IMR-90 (cell line): Measurements from ENCODE around the gene HES1. TPM values are rescaled to one million over a fixed set of nuclear protein-coding genes. Genes with fewer than 3 reads are reported as not detected.

Experiments
- ATAC-seq: fragments of 200-7000 bp; cut with Tn5 transposase; 2 replicates; pipeline ENCODE4 v1.9.1; 2020; ENCODE audit warnings: low read depth, mild to moderate bottlenecking, moderate library complexity
- BruUV-seq: library from RNA; stranded (reverse); fragments of 400-500 nt; replicated peaks from 2 replicates; lab custom pipeline; 2021; lab: Mats Ljungman, UMichigan
- CTCF ChIA-PET: fragments of 300-600 bp; formaldehyde crosslinking; extraction: SDS; loops from one replicate; lab custom pipeline; 2021; ENCODE audit warnings: antibody characterized with exemption; lab: Yijun Ruan, JAX
- POLR2A ChIA-PET: fragments of 300-600 bp; sonication (Branson Sonifier 250); formaldehyde crosslinking; loops from one replicate; lab custom pipeline; 2022; ENCODE audit warnings: antibody characterized with exemption; ENCODE audit not compliant: unreplicated experiment; lab: Charles Lee
- DNase-seq: peaks from one replicate; pipeline ENCODE4 v3.0.0; 2013
- H2AFZ ChIP-seq: replicated peaks from 2 replicates; pipeline ENCODE3; 2013; ENCODE audit warnings: low read length, mild to moderate bottlenecking; ENCODE audit not compliant: poor library complexity
- H2AK5ac ChIP-seq: 2 replicates; pipeline ENCODE4 v1.6.1; 2013; ENCODE audit warnings: low read depth, low read length, inconsistent platforms
- H2AK9ac ChIP-seq: replicated peaks from 2 replicates; pipeline ENCODE3; 2013; ENCODE audit warnings: mild to moderate bottlenecking, low read depth, low read length, moderate library complexity; ENCODE audit not compliant: poor library complexity
- H2BK120ac ChIP-seq: 2 replicates; pipeline ENCODE4 v1.6.1; 2013; ENCODE audit warnings: low read depth, low read length, inconsistent platforms
- H2BK15ac ChIP-seq: 3 replicates; pipeline ENCODE4 v1.6.1; 2013; ENCODE audit warnings: low read depth, low read length, inconsistent platforms
- H2BK20ac ChIP-seq: 2 replicates; pipeline ENCODE4 v1.6.1; 2013; ENCODE audit warnings: low read depth, mild to moderate bottlenecking, inconsistent platforms, low read length, moderate library complexity
- H2BK5ac ChIP-seq: 2 replicates; pipeline ENCODE4 v1.6.1; 2013; ENCODE audit warnings: mild to moderate bottlenecking, low read depth, low read length, inconsistent platforms; ENCODE audit not compliant: poor library complexity, severe bottlenecking
- H3K14ac ChIP-seq: replicated peaks from 2 replicates; pipeline ENCODE4 v1.6.1; 2013; ENCODE audit warnings: low read depth, low read length, inconsistent platforms
- H3K18ac ChIP-seq: 2 replicates; pipeline ENCODE4 v1.6.1; 2013; ENCODE audit warnings: low read depth, low read length, control low read depth
- H3K23ac ChIP-seq: 2 replicates; pipeline ENCODE4 v1.6.1; 2013; ENCODE audit warnings: low read depth, low read length, inconsistent platforms
- H3K27ac ChIP-seq: 2 replicates; pipeline ENCODE4 v1.5.1; 2013; ENCODE audit warnings: mild to moderate bottlenecking, control low read depth, low read length; ENCODE audit not compliant: insufficient read depth
- H3K27me3 ChIP-seq: 2 replicates; pipeline ENCODE4 v1.6.1; 2013; ENCODE audit warnings: low read length; ENCODE audit not compliant: control insufficient read depth, insufficient read depth
- H3K36me3 ChIP-seq: 2 replicates; pipeline ENCODE4 v1.6.1; 2013; ENCODE audit warnings: low read length, mixed read lengths; ENCODE audit not compliant: control insufficient read depth, insufficient read depth
- H3K4ac ChIP-seq: 2 replicates; pipeline ENCODE4 v1.6.1; 2013; ENCODE audit warnings: low read depth, low read length, inconsistent platforms
- H3K4me1 ChIP-seq: 2 replicates; pipeline ENCODE4 v1.6.1; 2013; ENCODE audit warnings: low read length, mixed read lengths; ENCODE audit not compliant: control insufficient read depth, insufficient read depth
- H3K4me2 ChIP-seq: 2 replicates; pipeline ENCODE4 v1.6.1; 2013; ENCODE audit warnings: low read depth, mild to moderate bottlenecking, control low read depth, low read length, moderate library complexity
- H3K4me3 ChIP-seq: 2 replicates; pipeline ENCODE4 v1.5.1; 2013; ENCODE audit warnings: low read depth, mild to moderate bottlenecking, control low read depth, low read length, moderate library complexity; ENCODE audit not compliant: insufficient read depth
- H3K56ac ChIP-seq: 2 replicates; pipeline ENCODE4 v1.6.1; 2013; ENCODE audit warnings: low read length, inconsistent platforms; ENCODE audit not compliant: insufficient read depth; ENCODE audit errors: extremely low read depth
- H3K79me1 ChIP-seq, 2 experiments: 2 replicates each; pipeline ENCODE4 v1.6.1; 2013; ENCODE audit warnings: low read length in 2 of 2, inconsistent platforms in 1 of 2, low read depth in 1 of 2
- H3K9ac ChIP-seq: 2 replicates; pipeline ENCODE4 v1.6.1; 2013; ENCODE audit warnings: low read depth, low read length, control low read depth
- H3K9me1 ChIP-seq: 2 replicates; pipeline ENCODE4 v1.6.1; 2013; ENCODE audit warnings: low read length, inconsistent platforms; ENCODE audit not compliant: insufficient read depth
- H3K9me3 ChIP-seq: 2 replicates; pipeline ENCODE4 v1.6.1; 2013; ENCODE audit warnings: low read length; ENCODE audit not compliant: control insufficient read depth, insufficient read depth
- H4K20me1 ChIP-seq: 2 replicates; pipeline ENCODE4 v1.6.1; 2013; ENCODE audit warnings: low read length, inconsistent platforms; ENCODE audit not compliant: insufficient read depth
- H4K5ac ChIP-seq: 2 replicates; pipeline ENCODE4 v1.6.1; 2013; ENCODE audit warnings: mild to moderate bottlenecking, low read depth, low read length, control low read depth
- H4K8ac ChIP-seq, 2 experiments: 2 replicates each; pipeline ENCODE4 v1.6.1; 2013; ENCODE audit warnings: low read depth in 2 of 2, low read length in 2 of 2, control low read depth in 1 of 2, inconsistent platforms in 1 of 2
- H4K91ac ChIP-seq: 2 replicates; pipeline ENCODE4 v1.6.1; 2013; ENCODE audit warnings: low read depth, low read length, inconsistent platforms; ENCODE audit not compliant: insufficient read depth
- POLR2A ChIP-seq: IDR thresholded peaks from 2 replicates; pipeline ENCODE4 v1.6.1; 2012; ENCODE audit warnings: mild to moderate bottlenecking, low read depth, low read length
- SMC3 ChIP-seq: fragments of 150-350 bp; IDR thresholded peaks from 2 replicates; pipeline ENCODE4 v1.6.1; 2016; ENCODE audit warnings: low read depth, mild to moderate bottlenecking, antibody characterized with exemption, low read length, moderate library complexity
- WGBS, 2 experiments: methylation state at CpG; one replicate each; pipeline versions ENCODE4 v1.1.5 to v1.1.7; 2013; ENCODE audit warnings: missing lambda C conversion rate in 2 of 2; ENCODE audit not compliant: insufficient read length in 1 of 2; ENCODE audit errors: extremely low coverage in 2 of 2; 5-methylcytosine and 5-hydroxymethylcytosine counted together
- dilution Hi-C: fragments of 300-500 bp; cut with HindIII; formaldehyde crosslinking; loops from one replicate; pipeline ENCODE4 v1.14.3; 2018; ENCODE audit warnings: low sequenced_read_pairs; ENCODE audit not compliant: unreplicated experiment
- in situ Hi-C: fragments of 300-500 bp; cut with MboI; formaldehyde crosslinking; loops from 3 replicates; pipeline ENCODE4 v1.14.3; 2019; ENCODE audit warnings: low sequenced_read_pairs, inconsistent platforms, mixed read lengths
- intact Hi-C: fragments of 100-400 bp; cut with micrococcal nuclease; formaldehyde crosslinking; loops from 2 replicates; pipeline ENCODE4 v1.10.0; 2022
- polyA plus RNA-seq, 3 experiments: library from polyadenylated mRNA; depleted of rRNA; stranded (reverse); fragments of >200 nt; gene quantifications; 2 replicates each; pipeline ENCODE4 v1.2.3, GENCODE V29; 2012; ENCODE audit warnings: low replicate concordance in 1 of 3
- total RNA-seq: library from RNA; depleted of rRNA; stranded (reverse); fragments of >200 nt; gene quantifications from 2 replicates; pipeline ENCODE4 v1.2.3, GENCODE V29; 2012
- TF ChIP-seq, protein P1 (sequence below): fragments of 150-350 bp; IDR thresholded peaks from 2 replicates; pipeline ENCODE4 v1.6.1; 2017; ENCODE audit warnings: mild to moderate bottlenecking, antibody characterized with exemption, low read length, low read depth

Gene HES1
- total and polyA plus RNA-seq, 2 of the 4 experiments (the other 2 are of a cell fraction), result 3.6 to 6.7 TPM

DNA sequence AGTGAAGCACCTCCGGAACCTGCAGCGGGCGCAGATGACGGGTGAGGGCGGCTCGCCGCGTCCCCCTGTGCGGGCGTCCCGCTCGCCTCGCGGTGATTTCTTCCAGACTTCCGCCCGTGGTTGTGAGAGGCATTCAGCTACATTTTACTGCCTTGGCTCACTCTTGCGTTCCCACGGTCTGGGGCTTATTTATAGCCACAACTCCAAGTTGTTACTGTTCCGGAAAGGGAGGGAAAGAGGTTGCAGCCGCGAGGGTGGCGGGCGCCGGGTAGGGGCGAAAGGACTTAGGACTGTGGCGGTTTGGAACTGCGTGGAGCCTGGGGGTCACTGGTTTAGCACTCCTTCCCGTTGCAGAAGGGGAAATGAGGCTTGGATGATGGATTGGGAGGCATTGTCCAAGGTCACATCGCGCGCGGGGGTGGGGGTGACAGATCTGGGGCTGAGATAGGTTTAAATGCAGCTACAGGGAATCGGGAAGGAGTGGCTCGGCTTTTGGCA lies 1.1 kb downstream of the HES1 start:
- Histone ChIP-seq H4K8ac (no peak overlapping the region; a peak in 1 of 4 replicates), H2BK15ac (no peak overlapping the region), H3K9me1 (no peaks in the 10 kb centered on the region), H2BK5ac (no peak overlapping the region), H4K5ac (no peak overlapping the region), H3K18ac (no peak overlapping the region), H3K27ac (no peak overlapping the region; the same call in 1 of the 2 replicates), H2BK120ac (no peak overlapping the region), H3K27me3 (peaks cover under 1% of the 10 kb centered on the region; the same call in 1 of the 2 replicates), H3K9ac (peak overlapping the region; percentile 51), H3K23ac (peak overlapping the region; percentile 45; the same call in 1 of the 2 replicates), H2BK20ac (no peak overlapping the region), H3K9me3 (no peaks in the 10 kb centered on the region), H3K14ac (no peak overlapping the region), H3K36me3 (no peaks in the 10 kb centered on the region), H3K4me2 (peak overlapping the region; percentile 92), H3K4ac (peak overlapping the region; percentile 26; the same call in 1 of the 2 replicates), H3K79me1 (peaks cover 0 to 13% of the 10 kb centered on the region in 2 experiments; a peak in 3 of 4 replicates), H2AK5ac (no peak overlapping the region), H4K91ac (no peak overlapping the region; the same call in 1 of the 2 replicates), H3K56ac (0 out of 2 replicates have a peak overlapping the region, but pooled peaks have one; percentile 25), H4K20me1 (no peaks in the 10 kb centered on the region), H2AFZ (peak overlapping the region; percentile 75), H2AK9ac (peak overlapping the region; percentile 83), H3K4me3 (peak overlapping the region; percentile 45), H3K4me1 (peaks cover 15% of the 10 kb centered on the region)
- intact Hi-C loops, result loop anchor here (1.0 to 10.0 kb wide), 4 partner anchors 178 to 470 kb away; no protein-coding TSS in a partner anchor
- DNase-seq, result peak; percentile 81
- CTCF ChIA-PET, result interaction anchor here (1.0 to 1.1 kb wide), 3 partner anchors 178 to 475 kb away, joined by 3 to 5 read pairs (median 3); no protein-coding TSS in a partner anchor
- no TSS peak for BruUV-seq
- TF ChIP-seq POLR2A (peak; percentile 15; the same call in 1 of the 2 replicates), SMC3 (0 out of 2 replicates have a peak, but pooled peaks have one; percentile 7)
- TF ChIP-seq, protein P1, sequence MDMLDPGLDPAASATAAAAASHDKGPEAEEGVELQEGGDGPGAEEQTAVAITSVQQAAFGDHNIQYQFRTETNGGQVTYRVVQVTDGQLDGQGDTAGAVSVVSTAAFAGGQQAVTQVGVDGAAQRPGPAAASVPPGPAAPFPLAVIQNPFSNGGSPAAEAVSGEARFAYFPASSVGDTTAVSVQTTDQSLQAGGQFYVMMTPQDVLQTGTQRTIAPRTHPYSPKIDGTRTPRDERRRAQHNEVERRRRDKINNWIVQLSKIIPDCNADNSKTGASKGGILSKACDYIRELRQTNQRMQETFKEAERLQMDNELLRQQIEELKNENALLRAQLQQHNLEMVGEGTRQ, result no peak
- dilution Hi-C loops, result no loop called here
- no peak for ATAC-seq
- POLR2A ChIA-PET, result no interaction called here
- in situ Hi-C loops, result loop anchor here (5.0 kb wide), 2 partner anchors 180 to 355 kb away; no protein-coding TSS in a partner anchor
- WGBS, 2 experiments, result 0% methylated on average over 19 of the region's 34 CpGs; no CpG with 5 or more reads in 1 of the 2 experiments
